RWPE1 (cell line): ENCODE results near the gene TMEM232.
"Not testable (repeated sequence)": the region's sequence is repeated elsewhere in the genome, so short reads cannot be mapped to it uniquely, and the experiment has no call there.

ENCODE experiments used
- CTCF ChIA-PET: fragments of 350-600 bp; sonication (Branson Sonifier 250); formaldehyde crosslinking; extraction: SDS; loops from one replicate; lab custom pipeline; 2021; lab: Yijun Ruan, JAX
- POLR2A ChIA-PET: fragments of 400-600 bp; formaldehyde crosslinking; extraction: SDS; loops from one replicate; lab custom pipeline; 2020; ENCODE audit warnings: antibody characterized with exemption; ENCODE audit not compliant: low non-redundant PET; lab: Yijun Ruan, JAX
- DNase-seq: peaks from one replicate; pipeline ENCODE4 v3.0.0; 2012; ENCODE audit warnings: low spot score
- H3K27ac ChIP-seq: fragments of 450-650 bp; 2 replicates; pipeline ENCODE4 v1.5.1; 2017
- CTCF ChIP-seq: fragments of 450-650 bp; conservative IDR thresholded peaks from 2 replicates; pipeline ENCODE4 v1.5.1; 2017; ENCODE audit warnings: low read depth, mild to moderate bottlenecking

Gene TMEM232

DNA sequence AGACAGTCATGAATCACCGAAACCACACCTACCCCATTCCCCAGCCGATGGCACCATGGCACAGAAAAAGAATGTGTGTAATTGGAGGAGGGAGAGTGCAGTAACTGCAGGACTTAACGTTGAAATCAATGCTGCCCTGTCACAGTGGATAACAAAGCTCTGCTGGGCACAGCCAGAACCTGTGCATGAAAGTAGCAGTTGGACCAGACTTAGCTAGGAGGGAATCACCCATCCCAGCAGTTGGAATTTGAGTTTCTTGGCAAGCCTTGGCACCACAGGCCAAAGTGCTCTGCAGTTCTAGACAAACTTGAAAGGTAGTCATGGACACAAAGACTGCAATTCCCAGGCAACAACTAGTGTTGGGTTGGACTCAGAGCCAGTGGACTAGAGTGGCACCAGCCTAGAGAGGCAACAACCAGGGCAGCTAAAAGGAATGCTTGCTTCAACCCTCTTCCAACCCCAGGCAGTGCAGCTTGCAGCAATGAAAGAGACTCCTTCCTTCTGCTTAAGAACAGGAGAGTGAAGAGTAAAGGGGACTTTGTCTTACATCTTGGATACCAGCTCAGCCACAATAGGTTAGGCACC lies 19.1 kb downstream of the TMEM232 start:
- H3K27ac ChIP-seq, result no peak overlapping the region
- POLR2A ChIA-PET, result no interaction called here
- CTCF ChIA-PET, result interaction anchor here (0.5 kb wide), 1 partner anchor 113 kb away, joined by 5 read pairs; no protein-coding TSS in a partner anchor
- no peak for DNase-seq
- no peak for TF ChIP-seq CTCF

DNA sequence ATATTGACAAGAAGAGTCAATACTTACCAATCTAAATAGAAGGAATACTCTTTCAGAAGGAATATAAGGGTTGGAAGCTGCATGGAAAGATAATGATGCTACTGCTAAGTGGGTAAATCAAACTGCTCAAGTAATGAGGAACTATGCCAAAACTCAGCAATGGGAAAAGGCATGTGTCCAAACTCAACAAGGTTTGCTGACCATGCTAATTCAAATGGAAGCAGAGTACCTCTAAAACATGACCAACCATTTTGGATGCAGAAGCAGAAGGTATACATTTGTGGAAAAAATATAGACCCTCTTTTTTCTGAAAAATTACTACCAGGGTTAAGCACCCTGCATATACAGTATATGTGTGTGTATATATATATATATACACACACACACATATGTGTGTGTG lies 21.1 kb downstream of the TMEM232 start:
- TF ChIP-seq CTCF, result no peak
- DNase-seq, result no peak
- no peak overlapping the region for H3K27ac ChIP-seq
- ChIA-PET POLR2A (no interaction called here), CTCF (no interaction called here)

DNA sequence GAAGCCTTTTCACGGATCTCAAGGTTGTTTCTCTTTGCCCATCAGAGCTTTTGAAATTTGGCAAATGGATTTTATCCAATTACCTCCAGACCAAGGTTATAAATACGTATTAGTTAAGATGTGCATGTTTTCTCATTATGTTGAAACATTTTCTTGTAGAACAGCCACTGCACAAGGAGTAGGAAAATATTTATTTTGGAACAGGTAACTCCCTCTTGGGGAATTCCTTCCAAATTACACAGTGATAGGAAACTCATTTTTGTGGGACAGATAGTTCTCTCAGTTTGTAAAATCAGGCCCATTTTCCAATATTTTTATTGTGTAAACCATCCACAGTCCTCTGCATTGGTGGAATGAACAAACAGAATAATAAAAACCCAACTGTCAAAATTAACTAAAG lies 23.0 kb downstream of the TMEM232 start:
- TF ChIP-seq CTCF, result no peak
- CTCF ChIA-PET, result interaction anchor here (0.9 kb wide), 1 partner anchor 15 kb away, joined by 3 read pairs; no protein-coding TSS in a partner anchor
- POLR2A ChIA-PET, result no interaction called here
- no peak for DNase-seq
- H3K27ac ChIP-seq, result no peak overlapping the region

DNA sequence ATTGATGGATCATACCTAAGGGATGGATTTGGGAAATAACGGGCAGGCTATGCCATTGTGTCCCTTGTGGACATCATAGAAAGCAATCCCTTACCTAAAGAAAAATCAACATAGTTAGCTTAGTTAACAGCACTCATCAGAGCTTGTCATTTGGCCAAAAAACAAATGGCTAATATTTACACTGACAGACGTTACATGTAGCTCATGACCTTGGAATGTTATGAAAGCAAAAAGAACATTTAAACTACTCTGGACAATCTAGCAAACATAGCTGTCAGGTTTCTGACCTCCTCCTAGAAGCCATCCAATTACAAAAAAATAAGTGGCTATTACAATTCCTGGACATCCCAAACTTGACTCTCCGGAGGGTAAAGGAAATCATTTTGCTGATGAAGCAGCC lies 23.8 kb downstream of the TMEM232 start:
- TF ChIP-seq CTCF, result no peak
- CTCF ChIA-PET, result interaction anchor here (0.9 kb wide), 1 partner anchor 16 kb away, joined by 3 read pairs; no protein-coding TSS in a partner anchor
- no peak for DNase-seq
- no peak overlapping the region for H3K27ac ChIP-seq
- POLR2A ChIA-PET, result no interaction called here

DNA sequence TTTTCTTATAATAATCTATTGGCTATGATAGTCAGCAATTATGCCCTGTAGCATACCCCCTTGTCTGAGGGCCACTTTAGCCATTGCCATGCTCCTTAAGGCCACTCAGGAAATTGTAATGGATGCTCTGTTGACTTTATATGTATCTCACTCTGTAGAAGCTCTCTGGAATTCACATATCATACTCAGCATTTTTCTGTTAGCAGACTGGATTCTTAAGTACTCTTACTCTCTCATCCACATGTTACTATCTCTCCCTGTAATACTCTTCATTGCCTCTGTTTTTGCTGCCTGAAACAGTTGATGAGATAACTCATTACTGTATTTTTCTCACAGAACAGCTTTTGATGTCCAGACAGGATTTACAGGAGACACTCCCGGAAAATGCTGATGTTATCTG lies 24.2 kb downstream of the TMEM232 start:
- TF ChIP-seq CTCF, result no peak
- CTCF ChIA-PET, result interaction anchor here (0.7 kb wide), 2 partner anchors 1550 to 1732 kb away, joined by 3 to 4 read pairs; no protein-coding TSS in a partner anchor
- H3K27ac ChIP-seq, result no peak overlapping the region
- POLR2A ChIA-PET, result no interaction called here
- no peak for DNase-seq

- H3K27ac ChIP-seq, POLR2A ChIA-PET, DNase-seq: not testable (repeated sequence)
- CTCF ChIA-PET, result interaction anchor here (0.7 kb wide), 1 partner anchor 672 kb away, joined by 4 read pairs; no protein-coding TSS in a partner anchor
Observed at GRCh38 chr5:110692669-110693068, 33.8 kb downstream of the TMEM232 start.

- POLR2A ChIA-PET, DNase-seq, CTCF ChIA-PET, H3K27ac ChIP-seq: not testable (repeated sequence)
Observed at GRCh38 chr5:110690587-110690986, 35.9 kb downstream of the TMEM232 start.
